K562 (cell line): ENCODE results near the gene HMCN1. TPM values are rescaled to one million over a fixed set of nuclear protein-coding genes. Genes with fewer than 3 reads are reported as not detected.

ENCODE experiments used
- ASH1L ChIP-seq: fragments of 450-650 bp; IDR thresholded peaks from 2 replicates; pipeline ENCODE4 v1.6.1; 2018; ENCODE audit warnings: borderline replicate concordance, mild to moderate bottlenecking, low read depth; ENCODE audit not compliant: partially characterized antibody
- HOXB6 ChIP-seq: fragments of 250-450 bp; sonication (Bioruptor Pico); IDR thresholded peaks from 2 replicates; pipeline ENCODE4 v1.5.1; 2022; ENCODE audit warnings: mild to moderate bottlenecking, borderline replicate concordance
- SIN3A ChIP-seq, 2 experiments: fragments of 150-350 bp in 1 of 2; IDR thresholded peaks; 2 replicates each; pipeline ENCODE4 v1.6.1; 2011 to 2016; ENCODE audit warnings: borderline replicate concordance in 2 of 2, low read depth in 2 of 2, low read length in 2 of 2, mild to moderate bottlenecking in 2 of 2, moderate library complexity in 2 of 2; ENCODE audit not compliant: control insufficient read depth in 1 of 2
- SMAD4 ChIP-seq: fragments of 250-450 bp; sonication (Bioruptor Pico); conservative IDR thresholded peaks from 2 replicates; pipeline ENCODE4 v1.8.0; 2021; ENCODE audit warnings: inconsistent platforms, mild to moderate bottlenecking, moderate library complexity
- YY1 ChIP-seq, 3 experiments: IDR thresholded peaks; 2 replicates each; pipeline ENCODE4 v1.6.1; 2011; ENCODE audit warnings: low read length in 2 of 3, mild to moderate bottlenecking in 2 of 3, moderate library complexity in 2 of 3, borderline replicate concordance in 1 of 3, control low read depth in 1 of 3, low read depth in 1 of 3; ENCODE audit not compliant: insufficient read depth in 3 of 3, insufficient replicate concordance in 2 of 3, control insufficient read depth in 1 of 3, insufficient read length in 1 of 3; ENCODE audit errors: extremely low read depth in 1 of 3
- polyA plus RNA-seq, 8 experiments: library from polyadenylated mRNA; depleted of rRNA in 4 of 8; stranded (reverse) in 5 of 8; unstranded in 3 of 8; fragments of >200 nt; fragmentation: Nextera tagmentation in 2 of 8; fragmentation: Illumina TruSeq in 1 of 8; extraction: Ambion mirVana in 2 of 8; extraction: Trizol in 1 of 8; gene quantifications; 2 replicates each; pipeline versions ENCODE4 v1.2.1 to v1.2.3, GENCODE V29; 2011 to 2014; ENCODE audit warnings: inconsistent platforms in 1 of 8, missing spikeins in 1 of 8
- total RNA-seq, 7 experiments: library from RNA; depleted of rRNA in 6 of 7; stranded (reverse); fragments of >200 nt in 6 of 7; fragmentation: Illumina TruSeq in 2 of 7; extraction: Trizol in 2 of 7; gene quantifications; 2 replicates each; pipeline versions ENCODE4 v1.2.1 to v1.2.3, GENCODE V29; 2011 to 2021; ENCODE audit warnings: low replicate concordance in 1 of 7
- TF ChIP-seq, protein P1 (sequence below): fragments of 250-450 bp; sonication (Bioruptor Pico); IDR thresholded peaks from 2 replicates; pipeline ENCODE4 v1.4.0; 2020; ENCODE audit warnings: borderline replicate concordance
- TF ChIP-seq, protein P2 (sequence below): fragments of 450-650 bp; IDR thresholded peaks from 2 replicates; pipeline ENCODE4 v1.7.0; 2016; ENCODE audit warnings: borderline replicate concordance

HMCN1 gene
- total and polyA plus RNA-seq, 9 of the 15 experiments (the other 6 are each of a cell fraction or from before 2014, with no cell fraction given): 0.07 to 0.36 (median 0.21) TPM

DNA sequence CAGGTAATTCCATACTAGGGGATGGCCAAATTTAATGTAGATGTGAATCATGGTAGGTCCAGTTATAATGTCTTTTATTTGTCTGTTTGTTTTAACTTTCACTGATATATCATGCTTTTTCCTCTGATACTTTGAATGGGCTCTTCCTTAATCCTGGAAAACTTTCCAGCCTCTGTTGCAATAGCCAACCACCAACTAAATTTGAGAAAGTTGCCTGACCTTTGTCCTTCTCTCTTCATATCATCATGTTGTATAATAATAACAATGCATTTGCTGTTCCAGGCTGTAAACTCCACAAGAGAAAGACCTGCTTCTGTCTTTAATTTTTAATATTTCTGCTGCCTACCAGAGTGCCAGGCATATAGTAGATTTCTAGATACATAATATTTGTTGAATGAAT lies 146.1 kb downstream of the HMCN1 start (continued):
- TF ChIP-seq ASH1L (no peak), SMAD4 (CRISPR knock-in tag) (no peak), HOXB6 (CRISPR knock-in tag) (no peak), YY1 (IDR thresholded peaks at IDR 0.05; ENCODE audit: borderline replicate concordance in 1 of 3, control insufficient read depth in 1 of 3, extremely low read depth in 1 of 3, insufficient read depth in 3 of 3, insufficient read length in 1 of 3, insufficient replicate concordance in 2 of 3, low read depth in 1 of 3, low read length in 2 of 3) (no peak), SIN3A (IDR thresholded peaks at IDR 0.05; ENCODE audit: borderline replicate concordance in 2 of 2, control insufficient read depth in 1 of 2, low read depth in 2 of 2, low read length in 2 of 2) (no peak)
- TF ChIP-seq, protein P1, sequence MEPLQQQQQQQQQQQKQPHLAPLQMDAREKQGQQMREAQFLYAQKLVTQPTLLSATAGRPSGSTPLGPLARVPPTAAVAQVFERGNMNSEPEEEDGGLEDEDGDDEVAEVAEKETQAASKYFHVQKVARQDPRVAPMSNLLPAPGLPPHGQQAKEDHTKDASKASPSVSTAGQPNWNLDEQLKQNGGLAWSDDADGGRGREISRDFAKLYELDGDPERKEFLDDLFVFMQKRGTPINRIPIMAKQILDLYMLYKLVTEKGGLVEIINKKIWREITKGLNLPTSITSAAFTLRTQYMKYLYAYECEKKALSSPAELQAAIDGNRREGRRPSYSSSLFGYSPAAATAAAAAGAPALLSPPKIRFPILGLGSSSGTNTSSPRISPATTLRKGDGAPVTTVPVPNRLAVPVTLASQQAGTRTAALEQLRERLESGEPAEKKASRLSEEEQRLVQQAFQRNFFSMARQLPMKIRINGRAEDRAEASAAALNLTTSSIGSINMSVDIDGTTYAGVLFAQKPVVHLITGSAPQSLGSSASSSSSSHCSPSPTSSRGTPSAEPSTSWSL (CRISPR knock-in tag): no peak
- TF ChIP-seq, protein P2, sequence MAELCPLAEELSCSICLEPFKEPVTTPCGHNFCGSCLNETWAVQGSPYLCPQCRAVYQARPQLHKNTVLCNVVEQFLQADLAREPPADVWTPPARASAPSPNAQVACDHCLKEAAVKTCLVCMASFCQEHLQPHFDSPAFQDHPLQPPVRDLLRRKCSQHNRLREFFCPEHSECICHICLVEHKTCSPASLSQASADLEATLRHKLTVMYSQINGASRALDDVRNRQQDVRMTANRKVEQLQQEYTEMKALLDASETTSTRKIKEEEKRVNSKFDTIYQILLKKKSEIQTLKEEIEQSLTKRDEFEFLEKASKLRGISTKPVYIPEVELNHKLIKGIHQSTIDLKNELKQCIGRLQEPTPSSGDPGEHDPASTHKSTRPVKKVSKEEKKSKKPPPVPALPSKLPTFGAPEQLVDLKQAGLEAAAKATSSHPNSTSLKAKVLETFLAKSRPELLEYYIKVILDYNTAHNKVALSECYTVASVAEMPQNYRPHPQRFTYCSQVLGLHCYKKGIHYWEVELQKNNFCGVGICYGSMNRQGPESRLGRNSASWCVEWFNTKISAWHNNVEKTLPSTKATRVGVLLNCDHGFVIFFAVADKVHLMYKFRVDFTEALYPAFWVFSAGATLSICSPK: no peak
